DOHH2 (cell line): ENCODE measurements around the gene CTIF.

ENCODE experiments used
- H3F3A ChIP-seq: fragments of 200-600 bp; sonication (generic), shearing (Covaris generic); 2 replicates; pipeline ENCODE4 v1.6.0; 2016; ENCODE audit warnings: antibody characterized with exemption, mild to moderate bottlenecking; ENCODE audit not compliant: control insufficient read depth, insufficient read depth
- H3K27ac ChIP-seq: fragments of 200-600 bp; sonication (generic); 2 replicates; pipeline ENCODE4 v1.5.1; 2014; ENCODE audit warnings: low read depth, mild to moderate bottlenecking, low read length, moderate library complexity
- H3K27me3 ChIP-seq: fragments of 200-600 bp; sonication (generic); 2 replicates; pipeline ENCODE4 v1.6.1; 2014; ENCODE audit warnings: mild to moderate bottlenecking, low read length, mixed read lengths; ENCODE audit not compliant: control insufficient read depth
- H3K36me3 ChIP-seq: fragments of 200-600 bp; sonication (generic); 2 replicates; pipeline ENCODE4 v1.6.1; 2014; ENCODE audit warnings: mild to moderate bottlenecking, low read length, moderate library complexity, mixed read lengths; ENCODE audit not compliant: control insufficient read depth
- H3K4me1 ChIP-seq: fragments of 200-600 bp; sonication (generic); 2 replicates; pipeline ENCODE4 v1.6.1; 2014; ENCODE audit warnings: mild to moderate bottlenecking, low read length, mixed read lengths; ENCODE audit not compliant: control insufficient read depth
- H3K4me2 ChIP-seq: fragments of 200-600 bp; sonication (generic); 2 replicates; pipeline ENCODE4 v1.6.0; 2014; ENCODE audit warnings: mild to moderate bottlenecking, low read length, moderate library complexity
- H3K4me3 ChIP-seq: fragments of 200-600 bp; sonication (generic); 2 replicates; pipeline ENCODE4 v1.5.1; 2014; ENCODE audit warnings: mild to moderate bottlenecking, low read length, mixed read lengths
- H3K79me2 ChIP-seq: fragments of 200-600 bp; sonication (generic); 2 replicates; pipeline ENCODE4 v1.6.1; 2014; ENCODE audit warnings: mild to moderate bottlenecking, low read length, mixed read lengths; ENCODE audit not compliant: control insufficient read depth
- H3K9me2 ChIP-seq: fragments of 200-600 bp; sonication (generic); replicated peaks from 2 replicates; pipeline ENCODE4 v1.6.1; 2014; ENCODE audit warnings: mild to moderate bottlenecking, low read length, mixed read lengths; ENCODE audit not compliant: control insufficient read depth
- H3K9me3 ChIP-seq: fragments of 200-600 bp; sonication (generic); 2 replicates; pipeline ENCODE4 v1.6.1; 2014; ENCODE audit warnings: antibody characterized with exemption, low read length, mixed read lengths; ENCODE audit not compliant: control insufficient read depth, insufficient read depth
- H4K20me1 ChIP-seq: fragments of 200-600 bp; sonication (generic); 2 replicates; pipeline ENCODE4 v1.6.0; 2014; ENCODE audit warnings: low read depth, mild to moderate bottlenecking, antibody characterized with exemption, low read length, moderate library complexity; ENCODE audit not compliant: control insufficient read depth, insufficient read depth
- CTCF ChIP-seq: fragments of 200-600 bp; sonication (generic); IDR thresholded peaks from one replicate; pipeline ENCODE4 v1.5.1; 2014; ENCODE audit warnings: antibody characterized with exemption, mild to moderate bottlenecking, low read depth, low read length; ENCODE audit not compliant: poor library complexity, severe bottlenecking
- EZH2phosphoT487 ChIP-seq: fragments of 200-600 bp; sonication (generic); IDR thresholded peaks from 2 replicates; pipeline ENCODE4 v1.6.1; 2017; ENCODE audit warnings: borderline replicate concordance, mild to moderate bottlenecking, antibody characterized with exemption, low read length, moderate library complexity, mixed read lengths

CTIF gene

GRCh38 chr18:48838166-48838775 lies 299.4 kb downstream of the CTIF start:
- H3K27ac ChIP-seq, result no peak overlapping the region
- no peaks in the 10 kb centered on the region for H3K9me2 ChIP-seq
- peak overlapping the region; percentile 36 for H3K4me2 ChIP-seq
- no peaks in the 10 kb centered on the region for H3K36me3 ChIP-seq
- TF ChIP-seq EZH2phosphoT487 (no peak), CTCF (no peak)
- H3K4me3 ChIP-seq, result no peak overlapping the region
- peaks cover 12% of the 10 kb centered on the region for H4K20me1 ChIP-seq
- H3K27me3 ChIP-seq, result peaks cover 43% of the 10 kb centered on the region
- H3F3A ChIP-seq, result 0 out of 2 replicates have a peak, but pooled peaks cover 2% of the 10 kb centered on the region
- no peaks in the 10 kb centered on the region for H3K9me3 ChIP-seq
- H3K79me2 ChIP-seq, result no peaks in the 10 kb centered on the region
- peaks cover 50% of the 10 kb centered on the region for H3K4me1 ChIP-seq

GRCh38 chr18:48838921-48839818 lies 300.3 kb downstream of the CTIF start:
- Histone ChIP-seq H3K9me3 (no peaks in the 10 kb centered on the region), H3K36me3 (no peaks in the 10 kb centered on the region), H3F3A (0 out of 2 replicates have a peak, but pooled peaks cover 2% of the 10 kb centered on the region), H3K4me3 (no peak overlapping the region), H3K27me3 (peaks cover 50% of the 10 kb centered on the region), H3K9me2 (no peaks in the 10 kb centered on the region), H4K20me1 (peaks cover 12% of the 10 kb centered on the region), H3K4me2 (peak overlapping the region; percentile 36; the same call in 1 of the 2 replicates), H3K27ac (no peak overlapping the region), H3K4me1 (peaks cover 41% of the 10 kb centered on the region), H3K79me2 (no peaks in the 10 kb centered on the region)
- TF ChIP-seq CTCF (no peak), EZH2phosphoT487 (no peak)

- H3K9me2 ChIP-seq, result no peaks in the 10 kb centered on the region
- peaks cover 33% of the 10 kb centered on the region for H3K4me1 ChIP-seq
- TF ChIP-seq CTCF (no peak), EZH2phosphoT487 (no peak)
- H3K4me3 ChIP-seq, result no peak overlapping the region
- H3K36me3 ChIP-seq, result no peaks in the 10 kb centered on the region
- no peak overlapping the region for H3K4me2 ChIP-seq
- H3K79me2 ChIP-seq, result no peaks in the 10 kb centered on the region
- H3K9me3 ChIP-seq, result no peaks in the 10 kb centered on the region
- peaks cover 12% of the 10 kb centered on the region for H4K20me1 ChIP-seq
- H3K27ac ChIP-seq, result no peak overlapping the region
- peaks cover 43% of the 10 kb centered on the region for H3K27me3 ChIP-seq
- H3F3A ChIP-seq, result no peaks in the 10 kb centered on the region
Observed at GRCh38 chr18:48839819-48840490, 301.1 kb downstream of the CTIF start.
